DLD1 (cell line): ENCODE measurements around the gene TMC1.
"Not testable (repeated sequence)": the region's sequence is repeated elsewhere in the genome, so short reads cannot be mapped to it uniquely, and the experiment has no call there.

Source experiments
- in situ Hi-C: cut with HindIII; loops from 2 replicates; pipeline ENCODE4 v1.10.0; 2017; ENCODE audit warnings: low sequenced_read_pairs

TMC1 gene

DNA sequence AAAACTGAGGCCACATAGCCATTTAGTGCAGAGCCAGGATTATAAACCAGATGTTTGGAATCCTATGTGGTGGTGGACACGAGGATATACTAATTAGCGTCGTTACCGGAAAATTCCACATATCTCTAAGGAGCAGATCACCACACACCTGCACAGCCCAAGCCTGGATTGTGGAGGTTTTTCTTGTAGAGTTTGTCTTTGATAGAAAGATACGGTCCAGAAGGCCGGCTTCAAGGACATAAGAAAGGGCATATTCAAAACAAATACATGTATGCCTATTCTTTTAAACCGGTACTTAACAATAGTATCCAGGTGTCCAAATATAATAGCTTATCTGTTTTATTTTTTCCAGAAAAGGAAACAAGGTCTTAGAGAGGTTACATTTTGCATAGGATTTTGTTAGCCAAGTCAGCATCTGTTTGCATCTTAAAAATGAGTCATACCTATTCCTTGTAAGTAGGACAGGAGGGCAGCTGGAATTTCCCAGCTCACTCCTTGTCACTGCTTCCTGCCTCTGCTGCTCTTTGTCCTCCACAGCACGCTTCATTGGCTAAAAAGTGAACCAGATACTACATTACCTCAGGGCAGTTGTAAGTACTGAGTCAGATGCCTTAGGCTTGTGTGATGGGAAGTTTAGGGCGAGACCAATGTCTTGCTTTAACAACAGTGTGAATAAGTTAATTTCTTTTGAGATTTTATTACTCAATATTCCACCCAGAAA, 3.6 kb downstream of the TMC1 start:
- in situ Hi-C loops, result no loop called here

GRCh38 chr9:72526901-72527800, 5.7 kb downstream of the TMC1 start:
- in situ Hi-C loops, result no loop called here

- in situ Hi-C loops, result no loop called here
These were observed 6.4 kb downstream of the TMC1 start for GRCh38 chr9:72527801-72528195.

- in situ Hi-C loops, result no loop called here
These were observed 8.1 kb downstream of the TMC1 start for GRCh38 chr9:72529531-72529930.

GRCh38 chr9:72533322-72533721, 11.9 kb downstream of the TMC1 start:
- in situ Hi-C loops, result no loop called here

DNA sequence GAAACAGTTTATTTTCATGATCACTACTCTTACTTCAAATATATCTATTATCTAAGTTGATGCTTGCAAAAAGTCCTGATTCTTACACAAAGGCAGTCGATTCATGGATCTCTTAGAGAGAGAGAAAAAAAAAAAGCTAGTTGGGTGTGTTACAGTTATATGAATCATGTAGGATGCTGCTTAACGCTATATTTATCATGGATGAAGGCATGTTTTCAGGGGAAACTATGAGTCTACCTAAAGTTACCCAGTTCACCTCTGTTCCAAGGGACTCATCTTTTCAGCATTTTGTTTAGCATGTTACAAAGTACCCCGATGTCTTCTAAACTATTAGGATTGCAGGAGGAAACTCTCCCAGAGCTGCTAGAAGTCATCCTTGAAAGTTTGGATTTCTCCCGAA, 13.5 kb downstream of the TMC1 start:
- in situ Hi-C loops, result no loop called here

GRCh38 chr9:72537011-72537545, 15.7 kb downstream of the TMC1 start:
- in situ Hi-C loops, result no loop called here

GRCh38 chr9:72537671-72538070, 16.3 kb downstream of the TMC1 start:
- in situ Hi-C loops, result no loop called here

- in situ Hi-C loops, result no loop called here
These were observed 17.7 kb downstream of the TMC1 start for GRCh38 chr9:72538921-72539702.

GRCh38 chr9:72539824-72540347, 18.5 kb downstream of the TMC1 start:
- in situ Hi-C loops, result no loop called here

DNA sequence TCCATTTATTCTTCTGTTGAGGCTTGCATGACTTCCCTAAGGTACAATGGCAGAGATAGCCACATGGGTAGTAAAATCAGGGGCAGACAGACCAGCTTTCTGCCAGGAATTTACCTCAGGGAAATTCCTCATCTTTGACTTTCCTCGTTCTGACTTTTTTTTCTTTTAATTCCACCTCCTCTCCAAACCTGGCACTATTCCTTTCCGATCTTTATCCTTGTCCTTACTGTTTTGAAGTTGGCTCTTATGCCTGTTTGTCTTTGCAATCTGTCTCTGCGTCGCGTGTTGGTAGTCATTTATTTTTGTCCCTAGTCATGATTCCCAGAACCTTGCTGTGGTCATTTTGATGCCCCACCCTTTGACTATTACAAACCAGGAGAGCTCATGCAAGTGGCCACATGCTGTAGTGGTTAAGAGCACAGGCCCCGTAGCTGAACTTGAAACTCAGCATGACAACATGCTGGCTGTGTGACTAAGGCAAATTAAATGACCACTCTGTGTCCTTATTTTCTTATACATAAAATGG, 19.0 kb downstream of the TMC1 start:
- in situ Hi-C loops, result no loop called here

DNA sequence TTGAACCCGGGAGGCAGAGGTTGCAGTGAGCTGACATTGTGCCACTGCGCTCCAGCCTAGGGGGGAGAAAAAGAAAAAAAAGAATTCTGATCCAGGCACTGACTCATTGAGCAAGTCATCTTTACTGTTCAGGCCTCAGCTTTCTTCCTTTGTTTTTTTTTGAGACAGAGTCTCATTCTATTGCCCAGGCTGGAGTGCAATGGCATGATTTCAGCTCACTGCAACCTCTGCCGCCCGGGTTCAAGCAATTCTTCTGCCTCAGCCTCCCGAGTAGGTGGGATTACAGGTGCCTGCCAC, 21.1 kb downstream of the TMC1 start:
- in situ Hi-C loops, result not testable (repeated sequence)

DNA sequence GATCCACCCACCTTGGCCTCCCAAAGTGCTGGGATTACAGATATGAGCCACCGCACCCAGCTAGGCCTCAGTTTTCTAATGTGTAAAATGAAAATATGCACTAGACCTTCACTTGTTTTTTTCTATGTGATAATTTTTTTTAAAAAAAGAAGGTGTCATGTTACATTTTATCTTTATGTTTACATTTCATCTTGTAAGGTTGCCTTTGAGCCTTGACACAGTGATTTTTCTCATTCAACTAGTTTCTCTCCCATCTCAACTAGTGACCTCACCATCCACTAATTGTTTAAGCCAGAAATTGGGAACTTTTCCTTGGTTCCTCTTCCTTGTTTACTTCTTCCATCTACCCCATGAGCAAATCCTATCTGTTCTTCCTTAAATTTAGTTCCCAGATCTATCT, 21.5 kb downstream of the TMC1 start:
- in situ Hi-C loops, result no loop called here

DNA sequence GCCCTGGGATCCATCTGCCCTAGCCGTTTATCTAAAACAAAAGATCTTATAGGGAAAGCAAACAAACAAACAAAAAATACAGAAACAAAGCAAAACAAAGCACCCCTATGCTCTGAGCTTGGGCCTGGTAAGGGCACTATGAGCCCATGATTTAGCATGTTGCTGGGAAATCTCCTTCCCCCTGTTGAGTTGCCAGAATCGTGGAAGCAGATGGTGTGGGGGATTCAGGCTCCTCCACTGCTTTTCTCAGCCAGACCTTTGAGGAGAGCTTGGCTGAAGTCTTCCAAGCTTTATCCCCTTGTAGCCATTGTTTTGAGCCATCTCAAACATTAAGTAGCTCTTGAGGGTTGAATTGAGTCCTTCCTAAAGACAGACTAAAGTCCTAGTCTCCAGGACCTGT, 29.9 kb downstream of the TMC1 start:
- in situ Hi-C loops, result no loop called here

- in situ Hi-C loops, result no loop called here
These were observed 30.9 kb downstream of the TMC1 start for GRCh38 chr9:72552356-72552755.

- in situ Hi-C loops, result no loop called here
These were observed 32.8 kb downstream of the TMC1 start for GRCh38 chr9:72554221-72554641.

DNA sequence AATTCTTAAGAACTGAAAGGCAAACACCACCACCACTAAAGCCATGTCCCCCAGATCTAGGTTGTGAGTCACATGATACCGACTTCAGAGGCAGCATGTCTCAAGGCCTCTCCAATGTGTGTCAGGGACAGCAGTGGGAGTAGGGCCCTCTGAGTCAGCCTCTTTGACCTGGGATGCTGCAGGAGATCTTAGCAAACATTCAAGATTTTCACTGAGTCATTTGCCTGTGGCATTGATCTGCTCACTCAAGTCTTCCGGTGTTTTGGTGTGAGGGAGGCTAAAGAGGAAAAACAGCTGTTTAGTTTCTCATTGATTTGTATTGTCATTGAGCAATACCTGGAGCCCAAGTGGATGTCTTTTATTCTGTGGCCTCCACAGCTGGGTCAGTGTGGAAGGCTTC, 36.1 kb downstream of the TMC1 start:
- in situ Hi-C loops, result no loop called here

GRCh38 chr9:72560086-72560485, 38.7 kb downstream of the TMC1 start:
- in situ Hi-C loops, result no loop called here

GRCh38 chr9:72563806-72564205, 42.4 kb downstream of the TMC1 start:
- in situ Hi-C loops, result no loop called here

DNA sequence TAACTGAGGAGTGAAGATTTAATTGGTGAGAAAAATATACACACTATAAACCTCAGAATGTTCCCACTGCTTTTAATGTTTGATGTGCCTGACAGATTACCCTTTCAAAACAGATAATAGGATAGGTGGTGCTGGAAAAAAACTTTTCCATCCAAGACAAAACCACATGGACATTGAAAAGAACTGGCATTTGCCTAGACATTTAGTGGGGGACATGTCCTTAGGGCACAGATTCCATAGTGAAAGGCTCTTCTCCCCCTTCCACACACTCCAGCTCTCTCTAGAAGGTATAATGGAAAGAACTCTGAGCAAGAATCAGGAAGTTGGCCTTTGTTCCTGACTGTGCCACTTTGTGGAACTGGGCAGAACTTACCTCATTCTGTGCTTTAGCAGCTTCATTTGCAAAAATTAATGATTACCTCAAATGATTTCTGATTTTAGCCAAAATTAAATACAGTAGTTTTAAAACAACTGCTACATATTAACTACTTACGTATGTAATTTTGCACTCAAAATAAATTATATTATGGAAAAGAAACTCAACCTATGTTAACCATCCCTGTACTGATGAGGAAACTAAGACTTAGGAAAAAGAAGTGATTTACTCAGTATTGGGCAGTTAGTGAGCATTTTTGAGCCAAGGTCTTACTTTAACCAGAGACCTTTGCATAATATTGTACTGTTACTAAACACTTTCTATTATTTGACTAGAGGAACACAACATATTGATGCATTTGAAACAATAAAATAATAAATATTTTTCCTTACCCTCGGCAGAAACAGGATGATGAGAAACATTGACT, 43.3 kb downstream of the TMC1 start:
- in situ Hi-C loops, result no loop called here
